Panc1 (cell line): ENCODE results near the gene BCAN.

ENCODE experiments used
- POLR2AphosphoS5 ChIP-seq: IDR thresholded peaks from 2 replicates; pipeline ENCODE4 v1.6.1; 2012; ENCODE audit warnings: mild to moderate bottlenecking, low read depth, low read length, moderate library complexity
- SIN3A ChIP-seq: IDR thresholded peaks from 2 replicates; pipeline ENCODE4 v1.6.1; 2012; ENCODE audit warnings: low read depth, mild to moderate bottlenecking, low read length, moderate library complexity, borderline replicate concordance; ENCODE audit not compliant: insufficient read depth

GRCh38 chr1:156643049-156643777 is 1.3 kb downstream of the BCAN start:
- no peak for TF ChIP-seq SIN3A
- no peak for TF ChIP-seq POLR2AphosphoS5
